GM10248 (cell line): ENCODE results near the gene STAM.
"Not testable (repeated sequence)": the region's sequence is repeated elsewhere in the genome, so short reads cannot be mapped to it uniquely, and the experiment has no call there.

ENCODE experiments used
- CTCF ChIA-PET: fragments of 300-600 bp; sonication (Branson Sonifier 250); formaldehyde crosslinking; extraction: SDS; loops from one replicate; lab custom pipeline; 2021; ENCODE audit warnings: antibody characterized with exemption; lab: Yijun Ruan, JAX
- POLR2A ChIA-PET: fragments of 350-650 bp; sonication (Branson Sonifier 250); formaldehyde crosslinking; extraction: SDS; loops from one replicate; lab custom pipeline; 2020; ENCODE audit warnings: antibody characterized with exemption; lab: Yijun Ruan, JAX
- DNase-seq: peaks from one replicate; pipeline ENCODE4 v3.0.0; 2012; ENCODE audit errors: extremely low spot score
- TF ChIP-seq, protein P1 (sequence below): IDR thresholded peaks from 2 replicates; pipeline ENCODE4 v1.5.1; 2012; ENCODE audit warnings: mild to moderate bottlenecking, low read depth; ENCODE audit errors: extremely low read depth, missing control alignments, control extremely low read depth

Gene STAM

GRCh38 chr10:17709492-17709891 is 65.5 kb downstream of the STAM start:
- TF ChIP-seq, protein P1, sequence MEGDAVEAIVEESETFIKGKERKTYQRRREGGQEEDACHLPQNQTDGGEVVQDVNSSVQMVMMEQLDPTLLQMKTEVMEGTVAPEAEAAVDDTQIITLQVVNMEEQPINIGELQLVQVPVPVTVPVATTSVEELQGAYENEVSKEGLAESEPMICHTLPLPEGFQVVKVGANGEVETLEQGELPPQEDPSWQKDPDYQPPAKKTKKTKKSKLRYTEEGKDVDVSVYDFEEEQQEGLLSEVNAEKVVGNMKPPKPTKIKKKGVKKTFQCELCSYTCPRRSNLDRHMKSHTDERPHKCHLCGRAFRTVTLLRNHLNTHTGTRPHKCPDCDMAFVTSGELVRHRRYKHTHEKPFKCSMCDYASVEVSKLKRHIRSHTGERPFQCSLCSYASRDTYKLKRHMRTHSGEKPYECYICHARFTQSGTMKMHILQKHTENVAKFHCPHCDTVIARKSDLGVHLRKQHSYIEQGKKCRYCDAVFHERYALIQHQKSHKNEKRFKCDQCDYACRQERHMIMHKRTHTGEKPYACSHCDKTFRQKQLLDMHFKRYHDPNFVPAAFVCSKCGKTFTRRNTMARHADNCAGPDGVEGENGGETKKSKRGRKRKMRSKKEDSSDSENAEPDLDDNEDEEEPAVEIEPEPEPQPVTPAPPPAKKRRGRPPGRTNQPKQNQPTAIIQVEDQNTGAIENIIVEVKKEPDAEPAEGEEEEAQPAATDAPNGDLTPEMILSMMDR, result no peak
- DNase-seq, result no peak
- CTCF ChIA-PET, result interaction anchor here (1.3 to 1.5 kb wide), 3 partner anchors 19 to 65 kb away, joined by 3 to 4 read pairs (median 3); no protein-coding TSS in a partner anchor
- POLR2A ChIA-PET, result no interaction called here

- TF ChIP-seq, protein P1, result no peak
- POLR2A ChIA-PET, result no interaction called here
- CTCF ChIA-PET, result interaction anchor here (1.1 to 1.5 kb wide), 3 partner anchors 8 to 66 kb away, joined by 3 read pairs; no protein-coding TSS in a partner anchor
Measured at GRCh38 chr10:17710181-17710580, 66.2 kb downstream of the STAM start.

DNA sequence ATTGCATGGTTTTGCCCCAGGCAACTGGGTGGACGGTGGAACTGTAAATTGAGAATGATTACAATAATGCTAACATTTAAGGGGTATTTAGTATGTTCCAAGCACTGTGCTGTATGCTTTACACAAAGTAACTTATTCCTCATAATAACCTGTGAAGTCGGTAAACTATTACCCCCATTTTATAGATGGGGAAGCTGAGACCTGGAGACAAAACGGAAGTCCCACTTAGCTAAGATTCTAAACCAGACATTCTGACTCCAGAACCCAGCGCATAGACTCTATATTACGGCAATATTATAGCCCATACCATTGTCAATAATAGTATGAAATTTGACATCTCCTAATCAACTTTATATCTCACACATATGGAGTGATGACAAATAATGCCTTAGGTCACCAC is 68.1 kb downstream of the STAM start:
- DNase-seq, result no peak
- CTCF ChIA-PET, result no interaction called here
- POLR2A ChIA-PET, result no interaction called here
- TF ChIP-seq, protein P1, result no peak

More at GRCh38 chr10:17710181-17710580, 66.2 kb downstream of the STAM start:
- DNase-seq, result no peak

- DNase-seq, result no peak
- POLR2A ChIA-PET, result no interaction called here
- TF ChIP-seq, protein P1, result no peak
- CTCF ChIA-PET, result interaction anchor here (1.1 kb wide), 1 partner anchor 24 kb away, joined by 3 read pairs; no protein-coding TSS in a partner anchor
Measured at GRCh38 chr10:17712717-17713471, 68.9 kb downstream of the STAM start.

DNA sequence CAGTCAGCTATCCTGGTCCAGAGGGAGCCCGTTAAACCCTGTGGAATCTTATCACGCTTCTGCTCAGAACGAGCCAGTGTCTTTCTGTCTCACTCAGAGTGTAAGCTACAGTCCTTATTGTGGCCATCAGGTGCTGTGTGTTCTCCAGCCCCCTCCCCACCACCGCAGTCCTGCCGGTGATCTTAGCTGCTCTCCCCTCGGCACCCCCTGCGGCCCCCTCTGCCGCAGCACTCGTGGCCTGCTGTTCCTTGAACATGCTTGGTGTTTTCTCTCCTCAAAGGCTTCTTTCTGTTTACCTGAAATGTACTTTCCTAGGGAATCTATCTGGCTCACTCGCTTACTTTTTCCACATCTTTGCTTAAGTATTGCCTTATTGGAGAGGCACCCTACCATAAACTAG is 69.8 kb downstream of the STAM start:
- TF ChIP-seq, protein P1, result no peak
- DNase-seq, result no peak
- CTCF ChIA-PET, result interaction anchor here (1.1 to 1.2 kb wide), 2 partner anchors 23 to 24 kb away, joined by 3 read pairs; no protein-coding TSS in a partner anchor
- POLR2A ChIA-PET, result no interaction called here

- CTCF ChIA-PET, result interaction anchor here (1.4 kb wide), 1 partner anchor 21 kb away, joined by 4 read pairs; no protein-coding TSS in a partner anchor
- DNase-seq, result no peak
- POLR2A ChIA-PET, result no interaction called here
- TF ChIP-seq, protein P1, result no peak
Measured at GRCh38 chr10:17716161-17716560, 72.2 kb downstream of the STAM start.

DNA sequence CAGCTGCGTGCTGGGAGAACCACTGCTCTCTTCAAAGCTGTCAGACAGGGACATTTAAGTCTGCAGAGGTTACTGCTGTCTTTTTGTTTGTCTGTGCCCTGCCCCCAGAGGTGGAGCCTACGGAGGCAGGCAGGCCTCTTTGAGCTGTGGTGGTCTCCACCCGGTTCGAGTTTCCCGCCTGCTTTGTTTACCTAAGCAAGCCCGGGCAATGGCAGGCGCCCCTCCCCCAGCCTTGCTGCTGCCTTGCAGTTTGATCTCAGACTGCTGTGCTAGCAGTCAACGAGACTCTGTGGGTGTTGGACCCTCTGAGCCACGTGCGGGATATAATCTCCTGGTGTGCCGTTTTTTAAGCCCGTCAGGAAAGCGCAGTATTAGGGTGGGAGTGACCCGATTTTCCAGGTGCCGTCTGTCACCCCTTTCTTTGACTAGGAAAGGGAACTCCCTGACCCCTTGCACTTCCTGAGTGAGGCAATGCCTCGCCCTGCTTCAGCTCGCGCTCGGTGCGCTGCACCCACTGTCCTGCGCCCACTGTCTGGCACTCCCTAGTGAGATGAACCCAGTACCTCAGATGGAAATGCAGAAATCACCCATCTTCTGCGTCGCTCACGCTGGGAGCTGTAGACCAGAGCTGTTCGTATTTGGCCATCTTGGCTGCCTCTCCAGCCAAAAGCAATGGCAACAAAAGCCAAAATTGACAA is 78.5 kb downstream of the STAM start:
- POLR2A ChIA-PET, DNase-seq, CTCF ChIA-PET: not testable (repeated sequence)
